RWPE2 (cell line): ENCODE results near the gene POPDC2.

Experiments
- ATAC-seq: fragments of 200-7000 bp; cut with Tn5 transposase; 3 replicates; pipeline ENCODE4 v1.9.1; 2021; ENCODE audit warnings: low read depth
- DNase-seq: peaks from one replicate; pipeline ENCODE4 v3.0.0-alpha.2; 2020; ENCODE audit warnings: low spot score
- H3K27ac ChIP-seq: fragments of 450-650 bp; 2 replicates; pipeline ENCODE4 v1.5.1; 2017; ENCODE audit warnings: mild to moderate bottlenecking; ENCODE audit not compliant: poor library complexity, severe bottlenecking
- H3K27me3 ChIP-seq: fragments of 250-450 bp; sonication (Bioruptor Pico); 2 replicates; pipeline ENCODE4 v1.5.1; 2021; ENCODE audit warnings: mild to moderate bottlenecking, moderate library complexity; ENCODE audit not compliant: insufficient read depth, poor library complexity, severe bottlenecking
- H3K36me3 ChIP-seq: fragments of 250-450 bp; sonication (Bioruptor Pico); 2 replicates; pipeline ENCODE4 v1.5.1; 2020; ENCODE audit warnings: low read depth, mild to moderate bottlenecking, moderate library complexity
- H3K4me1 ChIP-seq: fragments of 250-450 bp; sonication (Bioruptor Pico); 2 replicates; pipeline ENCODE4 v1.5.1; 2021; ENCODE audit warnings: mild to moderate bottlenecking, moderate library complexity; ENCODE audit not compliant: insufficient read depth, poor library complexity, severe bottlenecking
- H3K4me3 ChIP-seq: fragments of 250-450 bp; sonication (Bioruptor Pico); 2 replicates; pipeline ENCODE4 v1.5.1; 2021; ENCODE audit warnings: mild to moderate bottlenecking, moderate library complexity; ENCODE audit not compliant: severe bottlenecking
- H3K9me3 ChIP-seq: fragments of 250-450 bp; sonication (Bioruptor Pico); 2 replicates; pipeline ENCODE4 v1.5.1; 2021; ENCODE audit warnings: mild to moderate bottlenecking, moderate library complexity; ENCODE audit not compliant: severe bottlenecking
- CTCF ChIP-seq: fragments of 450-650 bp; IDR thresholded peaks from one replicate; pipeline ENCODE4 v1.5.1; 2017; ENCODE audit warnings: mild to moderate bottlenecking, moderate library complexity; ENCODE audit not compliant: poor library complexity, severe bottlenecking

The POPDC2 gene

GRCh38 chr3:119700269-119700919 is 40.0 kb upstream of the POPDC2 start:
- H3K27ac ChIP-seq: no peak overlapping the region
- TF ChIP-seq CTCF: no peak
- H3K4me3 ChIP-seq: no peak overlapping the region
- no peaks in the 10 kb centered on the region for H3K36me3 ChIP-seq
- DNase-seq (no peak), ATAC-seq (no peak)
- peaks cover 5% of the 10 kb centered on the region for H3K27me3 ChIP-seq
- peaks cover 8% of the 10 kb centered on the region for H3K4me1 ChIP-seq
- H3K9me3 ChIP-seq: no peaks in the 10 kb centered on the region

DNA sequence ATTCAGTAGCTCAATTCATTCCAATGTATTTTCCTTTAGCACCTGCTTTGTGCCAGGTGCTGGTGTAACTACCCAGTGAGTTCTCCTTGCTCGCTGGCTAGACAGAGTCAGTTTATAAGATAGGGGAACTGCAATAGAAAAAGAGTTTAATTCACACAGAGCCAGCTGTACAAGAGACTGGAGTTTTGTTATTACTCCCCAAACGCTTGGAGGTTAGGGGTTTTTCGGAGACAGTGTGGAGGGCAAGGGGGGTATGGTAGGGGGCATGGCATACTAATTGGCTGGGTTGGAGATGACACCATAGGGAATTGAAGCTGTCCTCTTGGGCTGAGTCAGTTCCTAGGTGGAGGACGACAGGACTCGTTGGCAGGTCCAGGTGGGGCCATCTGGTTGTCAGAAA is 37.0 kb upstream of the POPDC2 start:
- Histone ChIP-seq H3K27ac (no peak overlapping the region), H3K27me3 (no peaks in the 10 kb centered on the region), H3K9me3 (no peaks in the 10 kb centered on the region), H3K4me3 (no peak overlapping the region), H3K4me1 (peaks cover 7% of the 10 kb centered on the region), H3K36me3 (no peaks in the 10 kb centered on the region)
- ATAC-seq (no peak), DNase-seq (no peak)
- no peak for TF ChIP-seq CTCF

DNA sequence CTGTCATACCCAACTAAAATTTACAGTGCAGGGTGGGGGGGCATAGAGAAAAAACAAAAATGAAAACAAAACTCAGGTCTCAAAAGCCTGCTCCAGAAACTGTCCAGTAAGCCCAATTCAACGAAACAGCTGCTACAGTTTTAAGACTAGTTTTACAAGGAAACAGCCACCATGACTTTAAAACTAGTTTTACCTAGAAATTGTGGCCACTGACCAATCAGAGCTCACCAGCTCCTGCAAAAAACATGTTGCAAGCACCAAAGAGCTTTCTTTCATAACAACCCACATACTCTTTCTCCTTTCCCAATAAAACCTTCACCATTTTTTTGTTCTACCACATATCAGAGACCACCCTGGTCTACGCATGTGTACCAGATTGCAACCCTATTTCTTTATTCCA is 35.1 kb upstream of the POPDC2 start:
- Histone ChIP-seq H3K36me3 (no peaks in the 10 kb centered on the region), H3K4me1 (no peaks in the 10 kb centered on the region), H3K9me3 (no peaks in the 10 kb centered on the region), H3K4me3 (no peak overlapping the region), H3K27me3 (no peaks in the 10 kb centered on the region), H3K27ac (no peak overlapping the region)
- no peak for TF ChIP-seq CTCF
- DNase-seq: no peak
- ATAC-seq: no peak

DNA sequence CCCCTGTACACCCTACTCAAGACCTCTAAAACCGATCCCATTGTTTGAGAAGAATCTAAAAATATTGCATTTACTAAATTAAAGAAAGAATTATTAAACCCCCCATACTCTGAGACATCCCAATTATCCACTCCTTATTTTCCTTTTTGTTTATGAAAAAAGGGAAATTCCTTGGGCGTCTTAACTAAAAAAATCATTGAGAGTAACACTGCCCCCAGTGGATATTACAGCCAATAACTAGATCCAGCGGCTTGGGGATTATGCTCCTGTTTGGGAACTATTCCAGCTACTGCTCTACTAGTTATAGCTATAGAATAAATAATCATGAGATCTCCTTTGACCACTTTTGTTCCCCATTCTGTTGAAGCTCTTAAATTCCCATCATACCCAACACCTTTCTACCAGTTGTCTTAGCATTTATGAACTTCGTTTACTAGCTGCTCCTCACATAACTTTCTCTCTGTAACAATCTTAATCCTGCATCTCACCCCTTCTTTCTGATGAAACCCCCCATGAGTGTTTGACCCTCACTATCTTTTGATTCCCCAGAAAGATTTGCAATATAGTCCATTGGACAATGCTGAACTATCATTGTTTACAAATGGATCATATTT is 29.8 kb upstream of the POPDC2 start:
- Histone ChIP-seq H3K27ac (no peak overlapping the region), H3K36me3 (no peaks in the 10 kb centered on the region), H3K4me3 (no peak overlapping the region), H3K27me3 (no peaks in the 10 kb centered on the region), H3K4me1 (no peaks in the 10 kb centered on the region), H3K9me3 (no peaks in the 10 kb centered on the region)
- TF ChIP-seq CTCF: peak; percentile 75
- DNase-seq (no peak), ATAC-seq (no peak)

DNA sequence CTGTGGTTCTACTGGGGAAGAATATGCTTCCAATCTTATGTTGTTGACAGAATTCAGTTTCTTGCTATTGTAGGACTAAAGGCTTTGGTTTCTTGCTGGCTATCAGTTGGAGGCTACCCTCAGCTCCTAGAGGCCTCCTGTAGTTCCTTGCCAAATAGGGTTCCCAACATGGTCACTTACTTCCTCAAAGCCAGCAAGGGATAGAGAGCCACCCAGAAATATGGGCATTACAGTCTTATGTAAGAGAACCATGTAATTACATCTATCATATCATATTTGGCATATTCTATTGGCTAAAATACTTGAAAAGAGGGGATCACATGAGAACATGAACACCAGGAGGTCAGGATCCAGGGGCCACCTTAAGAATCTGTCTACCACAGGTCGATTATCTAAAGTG is 23.0 kb upstream of the POPDC2 start:
- no peak overlapping the region for H3K27ac ChIP-seq
- no peaks in the 10 kb centered on the region for H3K36me3 ChIP-seq
- no peaks in the 10 kb centered on the region for H3K4me1 ChIP-seq
- H3K9me3 ChIP-seq: no peaks in the 10 kb centered on the region
- no peak for TF ChIP-seq CTCF
- ATAC-seq (no peak), DNase-seq (no peak)
- H3K27me3 ChIP-seq: no peaks in the 10 kb centered on the region
- H3K4me3 ChIP-seq: no peak overlapping the region
